HG02884 (cell line): Measurements from ENCODE around the gene RTTN.

ENCODE experiments used
- ATAC-seq: cut with Tn5 transposase; IDR thresholded peaks from one replicate; pipeline ENCODE4 v1.9.1; 2021; ENCODE audit warnings: mild to moderate bottlenecking, moderate library complexity; ENCODE audit not compliant: unreplicated experiment

Gene RTTN

DNA sequence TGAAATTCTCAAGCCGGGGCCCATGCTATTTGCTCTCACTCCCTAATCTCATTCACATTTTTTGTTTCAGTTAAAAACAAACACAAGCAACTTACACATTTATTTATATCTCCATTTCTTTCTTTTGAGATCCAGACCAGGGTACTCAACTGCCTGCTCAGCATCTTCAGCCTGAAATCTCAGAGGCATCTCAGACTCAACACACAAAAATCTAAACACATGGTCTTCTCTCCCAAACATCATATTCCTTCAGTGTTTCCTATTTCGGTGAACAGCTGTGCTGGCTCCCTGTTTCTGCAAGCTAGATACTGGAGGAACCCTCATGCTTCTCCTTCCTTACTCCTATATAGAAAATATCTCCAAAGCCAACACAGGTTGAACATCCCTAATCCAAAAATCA is 11.3 kb upstream of the RTTN start:
- no peak for ATAC-seq

DNA sequence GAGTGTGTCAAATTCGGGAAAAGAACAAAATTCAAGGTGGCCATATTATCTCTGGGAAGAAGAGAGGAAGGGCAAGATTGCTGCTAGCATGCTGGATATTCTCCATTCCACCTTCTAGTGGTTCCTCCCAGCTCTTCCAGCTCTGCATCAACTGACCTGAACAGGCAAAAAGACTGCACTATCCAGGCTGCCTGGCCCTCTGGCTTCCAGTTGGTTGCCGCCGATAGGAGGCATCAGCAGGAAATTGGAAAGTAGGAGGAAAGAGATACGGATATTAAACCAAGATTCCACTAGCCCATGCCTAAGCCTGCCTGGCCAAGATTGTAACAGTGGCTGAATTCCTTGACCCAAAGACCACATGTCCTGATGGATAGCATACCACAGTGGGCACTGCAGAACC is 1.7 kb upstream of the RTTN start:
- no peak for ATAC-seq

DNA sequence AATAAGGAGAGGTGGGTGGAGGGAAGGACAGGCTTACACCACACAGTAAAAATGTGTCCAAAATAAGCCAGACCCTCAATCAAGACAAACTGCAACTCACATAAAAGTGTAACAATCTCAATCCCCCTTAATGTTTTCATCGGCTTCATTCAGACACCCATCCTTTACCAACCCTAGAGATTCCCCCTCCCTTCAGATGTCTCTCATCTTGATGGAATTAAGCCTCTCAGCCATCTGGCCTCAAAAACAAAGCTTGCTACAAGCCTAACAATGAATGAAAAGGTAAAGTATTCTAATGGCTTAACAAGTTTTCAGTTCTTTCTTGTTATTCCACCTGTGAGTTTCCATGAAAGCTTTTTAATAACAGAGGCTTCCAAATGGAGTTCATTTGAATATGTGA is 5.2 kb downstream of the RTTN start:
- ATAC-seq, result no peak

DNA sequence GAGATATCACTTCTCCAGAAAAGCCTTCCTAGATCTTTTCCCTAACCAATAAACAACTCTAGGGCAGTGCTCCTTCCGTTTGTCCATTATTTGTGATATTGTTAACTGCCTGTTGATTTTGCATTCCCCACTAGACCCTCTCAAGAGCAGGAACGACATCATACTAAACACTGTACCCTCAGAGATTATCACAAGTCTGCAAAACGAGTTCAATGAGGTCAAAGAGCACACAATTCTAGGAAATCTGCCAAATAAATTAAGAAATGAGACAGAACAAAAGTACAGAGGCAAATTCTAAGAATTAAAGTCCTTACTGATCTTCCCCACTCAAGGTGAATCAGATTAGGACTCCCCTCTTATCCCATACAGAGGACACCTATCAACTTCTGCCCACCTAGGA is 7.6 kb downstream of the RTTN start:
- ATAC-seq, result no peak

GRCh38 chr18:70197026-70197425 is 8.5 kb downstream of the RTTN start:
- no peak for ATAC-seq

GRCh38 chr18:70195852-70196434 is 9.5 kb downstream of the RTTN start:
- no peak for ATAC-seq

- peak; percentile 42 for ATAC-seq
Measured at GRCh38 chr18:70195014-70195614, 10.4 kb downstream of the RTTN start.

- ATAC-seq, result peak; percentile 82
Measured at GRCh38 chr18:70194227-70194890, 11.1 kb downstream of the RTTN start.

GRCh38 chr18:70190529-70190928 is 15.0 kb downstream of the RTTN start:
- no peak for ATAC-seq

DNA sequence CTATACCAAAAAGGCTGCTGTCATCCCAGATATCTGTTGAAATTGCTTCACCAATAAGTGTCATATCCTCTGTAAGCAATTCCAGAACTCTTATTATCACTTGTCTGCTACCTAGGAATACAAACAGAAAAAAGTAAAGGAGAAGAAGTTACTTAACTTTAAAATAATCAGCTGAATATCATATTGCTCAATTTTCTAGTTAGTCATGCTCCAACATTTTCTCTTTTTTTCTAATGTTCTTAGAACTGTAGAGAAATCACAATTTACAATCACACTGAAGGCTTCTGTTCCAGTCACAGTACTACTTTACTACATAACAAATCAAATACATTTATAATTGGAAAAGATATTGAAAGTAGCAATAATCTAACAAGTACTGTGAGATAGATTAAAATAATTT is 17.4 kb downstream of the RTTN start:
- ATAC-seq, result no peak

- no peak for ATAC-seq
Measured at GRCh38 chr18:70183441-70183840, 22.0 kb downstream of the RTTN start.

DNA sequence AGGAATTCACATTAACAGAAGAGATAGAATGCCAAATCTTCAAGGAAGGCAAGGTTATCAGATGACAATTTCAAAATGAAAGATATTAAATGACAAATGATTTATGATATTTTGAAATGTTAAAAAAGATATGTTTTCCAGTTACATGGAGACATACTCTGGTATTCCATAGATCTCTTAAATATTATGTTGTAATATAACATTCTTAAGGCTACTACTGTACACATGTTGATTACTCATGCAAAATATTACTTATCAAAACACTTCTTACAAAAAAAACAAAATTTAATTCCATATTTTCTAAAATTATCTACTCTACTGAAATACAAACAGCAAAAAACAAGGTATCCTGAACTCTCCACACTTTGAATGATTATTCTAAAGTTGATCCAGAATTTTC is 22.9 kb downstream of the RTTN start:
- ATAC-seq, result no peak

DNA sequence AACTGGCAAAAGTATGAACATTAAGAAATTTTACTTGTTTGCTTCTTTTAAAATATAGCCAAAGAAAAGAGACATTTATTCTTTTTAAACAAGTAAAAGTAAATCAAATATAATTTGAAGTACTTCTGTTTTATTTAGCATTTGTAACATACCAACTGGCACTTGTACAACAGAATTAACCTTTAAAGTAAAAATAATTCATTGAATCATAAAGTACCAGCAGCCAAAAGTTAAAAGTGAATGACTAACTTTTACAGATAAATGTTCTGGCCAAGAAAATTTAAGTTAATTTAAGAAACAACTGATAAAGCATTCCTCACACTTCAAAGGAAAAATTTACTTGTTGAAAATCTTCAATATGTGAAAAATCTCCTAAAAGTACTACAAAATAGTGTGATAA is 23.8 kb downstream of the RTTN start:
- no peak for ATAC-seq

DNA sequence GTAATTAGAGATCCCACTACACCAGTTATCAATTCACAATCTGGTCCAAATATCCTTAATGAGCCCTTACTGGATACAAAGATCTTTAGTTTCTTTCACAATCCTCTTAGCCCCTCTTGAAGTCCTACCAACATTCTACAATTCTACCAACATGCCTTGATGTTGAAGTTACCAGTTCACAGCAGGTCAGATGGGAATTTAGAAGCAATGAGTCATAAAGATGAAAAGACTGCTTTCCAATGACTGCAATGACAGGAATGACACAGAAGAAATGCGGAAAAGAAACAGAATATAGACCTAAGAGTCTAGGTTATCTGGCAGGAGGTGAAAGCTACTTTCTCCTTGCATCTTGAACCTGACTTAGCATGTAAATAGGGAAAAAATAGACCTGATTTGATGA is 24.5 kb downstream of the RTTN start:
- ATAC-seq, result no peak

DNA sequence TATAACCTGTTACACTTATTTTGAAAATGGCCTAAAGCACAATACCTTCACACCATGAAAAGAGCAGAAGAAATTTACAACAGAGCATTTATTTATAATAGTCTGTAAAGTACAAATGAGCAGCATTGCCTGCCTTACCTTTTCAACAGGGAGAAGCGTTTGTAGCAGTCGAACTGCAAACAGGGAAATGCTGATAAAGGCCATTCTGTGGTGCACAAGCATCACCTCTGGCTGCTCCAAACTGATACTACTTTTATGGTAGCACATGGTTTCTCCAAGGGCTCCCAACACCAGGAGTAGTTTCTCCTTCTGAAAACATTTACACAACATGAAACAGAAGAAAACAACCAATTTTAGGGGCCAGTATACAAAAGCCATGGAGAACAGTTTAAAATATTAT is 28.9 kb downstream of the RTTN start:
- ATAC-seq, result no peak

DNA sequence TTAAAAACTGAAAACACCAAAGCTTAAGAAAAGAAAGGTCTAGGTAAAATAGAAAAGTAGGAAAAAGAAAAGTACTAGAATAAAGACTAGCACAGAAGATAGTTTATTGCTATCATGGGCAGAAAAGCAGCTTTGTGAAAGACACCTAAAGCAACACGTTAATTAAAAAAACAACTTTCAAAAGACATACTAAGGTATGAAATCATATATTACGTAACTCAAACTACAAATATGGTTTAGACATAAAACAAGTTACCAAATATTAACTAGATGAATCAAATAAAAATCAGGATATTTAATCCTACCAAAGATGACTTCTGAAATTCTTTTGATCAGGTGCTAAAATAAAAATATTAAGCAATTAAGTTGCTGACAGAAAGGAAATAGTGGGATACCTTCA is 30.3 kb downstream of the RTTN start:
- ATAC-seq, result no peak

GRCh38 chr18:70172225-70172624 is 33.3 kb downstream of the RTTN start:
- ATAC-seq, result no peak

DNA sequence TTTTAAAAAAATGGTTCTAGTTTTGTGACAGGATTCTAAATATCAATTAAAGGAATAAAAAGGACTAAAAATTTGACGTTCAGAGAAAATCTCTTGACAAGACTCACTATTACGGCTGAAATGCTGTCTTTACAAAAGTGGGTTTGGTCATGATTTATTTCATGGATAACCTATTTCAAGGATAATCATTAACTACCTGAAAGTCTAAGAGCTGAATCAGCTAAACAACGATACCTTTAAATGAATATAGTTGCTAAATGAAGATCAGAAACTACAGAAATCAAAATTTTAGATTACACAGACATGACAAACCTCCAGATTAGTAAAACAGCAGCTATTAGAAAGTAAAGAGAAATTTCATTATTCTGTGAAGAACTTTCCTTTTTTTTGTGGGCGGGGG is 35.7 kb downstream of the RTTN start:
- no peak for ATAC-seq

GRCh38 chr18:70166668-70167067 is 38.8 kb downstream of the RTTN start:
- ATAC-seq, result no peak

DNA sequence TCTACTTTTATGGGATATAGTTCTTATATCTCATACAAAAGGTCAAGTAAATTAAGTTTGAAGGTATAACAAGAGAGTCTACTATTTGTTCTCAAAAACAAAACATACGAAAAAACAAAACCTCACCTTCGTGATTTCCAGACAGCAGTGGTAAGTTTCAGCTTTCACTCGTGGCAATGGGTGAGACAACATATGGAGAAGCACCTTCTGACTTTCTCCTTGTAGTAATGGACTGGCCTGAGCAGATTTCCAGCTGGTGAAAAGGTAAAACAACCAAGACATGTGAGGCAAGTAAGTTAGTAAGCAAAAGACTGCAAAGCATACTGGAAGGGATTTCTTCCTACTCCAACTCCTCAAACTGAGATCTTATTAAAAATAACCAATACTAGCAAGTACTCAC is 39.6 kb downstream of the RTTN start:
- peak; percentile 56 for ATAC-seq

- no peak for ATAC-seq
Measured at GRCh38 chr18:70160073-70160678, 45.3 kb downstream of the RTTN start.

GRCh38 chr18:70158992-70159717 is 46.3 kb downstream of the RTTN start:
- peak; percentile 89 for ATAC-seq
